GM10248 (cell line): ENCODE measurements around the gene PROM2.

ENCODE experiments used
- CTCF ChIA-PET: fragments of 300-600 bp; sonication (Branson Sonifier 250); formaldehyde crosslinking; extraction: SDS; loops from one replicate; lab custom pipeline; 2021; ENCODE audit warnings: antibody characterized with exemption; lab: Yijun Ruan, JAX
- POLR2A ChIA-PET: fragments of 350-650 bp; sonication (Branson Sonifier 250); formaldehyde crosslinking; extraction: SDS; loops from one replicate; lab custom pipeline; 2020; ENCODE audit warnings: antibody characterized with exemption; lab: Yijun Ruan, JAX
- DNase-seq: peaks from one replicate; pipeline ENCODE4 v3.0.0; 2012; ENCODE audit errors: extremely low spot score
- CTCF ChIP-seq: IDR thresholded peaks from 2 replicates; pipeline ENCODE4 v1.5.1; 2012; ENCODE audit warnings: mild to moderate bottlenecking, low read depth; ENCODE audit errors: extremely low read depth, missing control alignments, control extremely low read depth

PROM2 gene

DNA sequence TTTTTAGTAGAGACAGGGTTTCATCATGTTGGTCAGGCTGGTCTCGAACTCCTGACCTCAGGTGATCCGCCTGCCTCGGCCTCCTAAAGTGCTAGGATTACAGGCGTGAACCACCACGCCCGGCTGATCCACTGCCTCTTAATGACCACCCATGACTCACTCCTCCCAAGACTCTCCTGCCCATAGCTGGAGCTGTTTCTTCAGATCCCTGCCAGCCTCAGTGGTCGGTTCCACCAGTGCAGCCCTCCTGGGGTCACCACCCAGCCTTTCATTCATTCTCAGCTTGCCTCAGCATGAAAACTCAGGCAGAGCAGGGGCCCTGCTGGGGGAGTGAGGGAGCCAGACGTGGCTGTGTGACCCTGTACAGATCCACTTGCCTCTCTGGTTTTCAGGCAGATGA is 35.4 kb downstream of the PROM2 start:
- ChIA-PET POLR2A (no interaction called here), CTCF (no interaction called here)
- no peak for TF ChIP-seq CTCF
- no peak for DNase-seq

GRCh38 chr2:95310216-95310615 is 36.0 kb downstream of the PROM2 start:
- no peak for TF ChIP-seq CTCF
- no peak for DNase-seq
- ChIA-PET CTCF (no interaction called here), POLR2A (no interaction called here)

DNA sequence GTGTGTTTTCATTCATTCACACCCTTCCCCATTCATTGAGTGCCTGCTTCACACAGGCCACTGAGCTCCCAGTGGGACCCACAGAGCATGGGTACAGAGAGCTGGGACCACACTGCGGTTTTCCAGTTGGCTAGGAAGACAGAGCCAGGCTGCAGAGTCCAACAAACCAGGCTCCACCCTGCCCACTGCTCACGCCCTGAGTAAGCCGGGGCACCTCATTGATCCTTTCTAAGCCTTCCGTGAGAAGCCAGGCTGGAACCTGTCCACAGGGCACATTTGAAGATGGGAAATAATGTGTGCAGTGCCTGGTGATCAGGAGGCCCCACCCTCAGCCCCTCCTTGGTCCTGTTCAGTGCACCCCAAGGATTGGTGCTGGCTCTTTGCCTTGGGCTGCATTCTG is 36.4 kb downstream of the PROM2 start:
- no peak for TF ChIP-seq CTCF
- ChIA-PET CTCF (no interaction called here), POLR2A (no interaction called here)
- no peak for DNase-seq

GRCh38 chr2:95311815-95312542 is 37.7 kb downstream of the PROM2 start:
- CTCF ChIA-PET: interaction anchor here (1.7 kb wide), 1 partner anchor 33 kb away, joined by 3 read pairs; no protein-coding TSS in a partner anchor
- DNase-seq: no peak
- TF ChIP-seq CTCF: no peak
- POLR2A ChIA-PET: no interaction called here

- TF ChIP-seq CTCF: no peak
- DNase-seq: no peak
- CTCF ChIA-PET: interaction anchor here (1.1 to 1.7 kb wide), 2 partner anchors 33 to 66 kb away, joined by 3 read pairs; no protein-coding TSS in a partner anchor
- POLR2A ChIA-PET: no interaction called here
Observed at GRCh38 chr2:95312543-95313201, 38.4 kb downstream of the PROM2 start.

DNA sequence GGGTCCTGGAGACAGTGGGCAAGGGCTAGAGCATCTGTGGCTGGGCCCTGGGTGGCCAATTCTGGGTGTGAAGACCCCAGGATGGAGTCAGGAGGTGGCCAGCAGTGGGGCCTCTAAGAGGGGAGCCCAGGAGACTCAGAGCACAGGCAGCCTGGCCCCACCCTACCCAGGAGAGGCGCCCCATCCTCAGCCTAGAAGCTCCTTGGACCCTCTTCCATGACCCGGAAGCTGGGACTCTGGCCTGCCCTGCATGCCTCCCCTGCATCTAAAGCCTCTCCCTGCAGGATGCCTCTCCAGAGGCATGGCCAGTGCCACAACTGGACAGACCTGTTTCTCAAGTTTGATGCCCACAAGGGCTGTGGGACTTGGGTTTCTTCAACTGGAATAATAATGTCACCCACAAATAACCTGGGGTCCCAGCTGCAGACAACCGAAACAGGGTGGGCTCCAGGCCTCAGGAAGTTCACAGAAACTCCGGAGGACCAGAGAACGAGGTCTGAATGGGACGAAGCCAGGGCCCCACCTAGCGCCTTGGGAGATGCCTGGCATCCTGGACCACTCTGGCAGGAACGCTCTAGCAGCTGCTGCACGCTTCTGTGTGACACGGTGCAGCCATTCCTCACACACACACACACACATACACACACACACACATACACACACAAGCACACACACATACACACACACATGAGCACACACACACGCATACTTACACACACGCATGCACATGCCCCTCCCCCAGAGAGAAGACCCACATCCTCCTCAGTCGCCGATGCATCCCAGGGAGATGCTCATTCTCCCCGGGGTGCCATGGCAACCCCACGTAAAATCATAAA is 39.3 kb downstream of the PROM2 start:
- ChIA-PET POLR2A (no interaction called here), CTCF (interaction anchor here (1.1 kb wide), 1 partner anchor 65 kb away, joined by 3 read pairs; no protein-coding TSS in a partner anchor)
- no peak for DNase-seq
- TF ChIP-seq CTCF: no peak
